H1 (cell line): ENCODE data around the gene MAN2A1. TPM values are rescaled to one million over a fixed set of nuclear protein-coding genes. Genes with fewer than 3 reads are reported as not detected.

Experiments
- CTCF ChIA-PET: fragments of 300-600 bp; sonication (Branson Sonifier 250); formaldehyde crosslinking; loops from one replicate; lab custom pipeline; 2021; ENCODE audit not compliant: partially characterized antibody; lab: Charles Lee
- POLR2A ChIA-PET: fragments of 300-600 bp; sonication (Branson Sonifier 250); formaldehyde crosslinking; loops from one replicate; lab custom pipeline; 2021; ENCODE audit warnings: inconsistent platforms; ENCODE audit not compliant: partially characterized antibody; lab: Charles Lee
- DNase-seq, 2 experiments: peaks; one replicate each; pipeline versions ENCODE4 v3.0.0 to v3.0.0-alpha.2; 2010 to 2022; ENCODE audit warnings: low spot score in 2 of 2, low read depth in 1 of 2, mixed read lengths in 1 of 2
- FAIRE-seq: peaks from 2 replicates; lab custom pipeline; 2011; peaks lifted over from hg19 to GRCh38; lab: Jason Lieb, UNC
- H2AFZ ChIP-seq: 2 replicates; pipeline ENCODE4 v1.8.1; 2012; ENCODE audit warnings: low read length, inconsistent platforms
- H2AK5ac ChIP-seq: 2 replicates; pipeline ENCODE4 v1.6.1; 2013; ENCODE audit warnings: low read depth, low read length
- H2BK120ac ChIP-seq: replicated peaks from 2 replicates; pipeline ENCODE3; 2013; ENCODE audit warnings: low read depth, low read length, inconsistent platforms
- H2BK12ac ChIP-seq: 2 replicates; pipeline ENCODE4 v1.6.1; 2013; ENCODE audit warnings: low read depth, low read length
- H2BK15ac ChIP-seq: 2 replicates; pipeline ENCODE4 v1.6.1; 2013; ENCODE audit warnings: low read length
- H2BK20ac ChIP-seq: 2 replicates; pipeline ENCODE4 v1.6.1; 2013; ENCODE audit warnings: low read length
- H2BK5ac ChIP-seq: 2 replicates; pipeline ENCODE4 v1.6.1; 2013; ENCODE audit warnings: low read depth, low read length
- H3K14ac ChIP-seq: 2 replicates; pipeline ENCODE4 v1.6.1; 2013; ENCODE audit warnings: inconsistent platforms; ENCODE audit not compliant: insufficient read length
- H3K18ac ChIP-seq: 2 replicates; pipeline ENCODE4 v1.6.1; 2013; ENCODE audit warnings: low read length; ENCODE audit errors: extremely low read depth
- H3K23ac ChIP-seq: 2 replicates; pipeline ENCODE4 v1.6.1; 2013; ENCODE audit warnings: inconsistent platforms; ENCODE audit not compliant: insufficient read length
- H3K23me2 ChIP-seq: 2 replicates; pipeline ENCODE4 v1.6.1; 2013; ENCODE audit warnings: low read depth, low read length
- H3K27ac ChIP-seq: 2 replicates; pipeline ENCODE4 v1.6.1; 2011; ENCODE audit warnings: low read depth, low read length, inconsistent platforms
- H3K27me3 ChIP-seq, 4 experiments: replicated peaks in 1 of 4; 1 replicate in 1 of 4; 2 replicates in 3 of 4; pipeline versions ENCODE4 v1.6.1 to v1.8.1; 2011 to 2013; ENCODE audit warnings: low read length in 3 of 4, mild to moderate bottlenecking in 3 of 4, inconsistent platforms in 2 of 4, mixed read lengths in 2 of 4, moderate library complexity in 1 of 4; ENCODE audit not compliant: control insufficient read depth in 3 of 4, insufficient read depth in 3 of 4; ENCODE audit errors: extremely low read depth in 1 of 4
- H3K36me3 ChIP-seq, 4 experiments: 2 replicates each; pipeline versions ENCODE4 v1.6.1 to v1.8.1; 2011 to 2013; ENCODE audit warnings: mild to moderate bottlenecking in 4 of 4, low read length in 3 of 4, moderate library complexity in 2 of 4, control low read depth in 1 of 4, inconsistent platforms in 1 of 4; ENCODE audit not compliant: insufficient read depth in 4 of 4, control insufficient read depth in 2 of 4
- H3K4ac ChIP-seq: replicated peaks from 2 replicates; pipeline ENCODE3; 2013; ENCODE audit warnings: low read length, low read depth, mixed read lengths, inconsistent platforms; ENCODE audit not compliant: insufficient read length
- H3K4me1 ChIP-seq, 4 experiments: replicated peaks in 1 of 4; 1 replicate in 1 of 4; 2 replicates in 3 of 4; pipeline versions ENCODE4 v1.6.1 to v1.8.1; 2011 to 2013; ENCODE audit warnings: low read length in 3 of 4, inconsistent platforms in 2 of 4, mixed read lengths in 1 of 4; ENCODE audit not compliant: insufficient read depth in 4 of 4, control insufficient read depth in 3 of 4
- H3K4me2 ChIP-seq, 2 experiments: 2 replicates each; pipeline versions ENCODE4 v1.6.1 to v1.8.1; 2011 to 2013; ENCODE audit warnings: low read depth in 2 of 2, low read length in 2 of 2, control low read depth in 1 of 2, inconsistent platforms in 1 of 2, mild to moderate bottlenecking in 1 of 2; ENCODE audit not compliant: insufficient read depth in 1 of 2
- H3K4me3 ChIP-seq, 4 experiments: fragments of 200-600, 300-600 bp in 1 of 4; sonication (generic), shearing (Covaris generic), sonication (Bioruptor Twin) in 1 of 4; 2 replicates each; pipeline versions ENCODE4 v1.5.1 to v1.8.1; 2011 to 2016; ENCODE audit warnings: low read length in 4 of 4, low read depth in 3 of 4, control low read depth in 2 of 4, inconsistent platforms in 2 of 4, mild to moderate bottlenecking in 2 of 4, mixed read lengths in 1 of 4, moderate library complexity in 1 of 4; ENCODE audit not compliant: insufficient read depth in 2 of 4; ENCODE audit errors: extremely low read depth in 1 of 4
- H3K56ac ChIP-seq: replicated peaks from 2 replicates; pipeline ENCODE3; 2013; ENCODE audit warnings: low read depth, mild to moderate bottlenecking, mixed read lengths, low read length, inconsistent platforms; ENCODE audit not compliant: insufficient read length
- H3K79me1 ChIP-seq: 2 replicates; pipeline ENCODE4 v1.6.1; 2013; ENCODE audit warnings: low read depth, low read length, control low read depth
- H3K79me2 ChIP-seq, 2 experiments: 2 replicates each; pipeline versions ENCODE4 v1.6.1 to v1.8.1; 2012 to 2013; ENCODE audit warnings: low read length in 2 of 2, mild to moderate bottlenecking in 2 of 2, inconsistent platforms in 1 of 2; ENCODE audit not compliant: insufficient read depth in 2 of 2, control insufficient read depth in 1 of 2
- H3K9ac ChIP-seq, 4 experiments: replicated peaks in 1 of 4; 1 replicate in 1 of 4; 2 replicates in 3 of 4; pipeline versions ENCODE4 v1.6.1 to v1.8.1; 2011 to 2013; ENCODE audit warnings: low read depth in 3 of 4, low read length in 3 of 4, control low read depth in 2 of 4, mild to moderate bottlenecking in 2 of 4, moderate library complexity in 2 of 4, inconsistent platforms in 1 of 4; ENCODE audit errors: extremely low read depth in 1 of 4
- H3K9me3 ChIP-seq, 2 experiments: 2 replicates each; pipeline versions ENCODE4 v1.6.1 to v1.8.1; 2012 to 2013; ENCODE audit warnings: mild to moderate bottlenecking in 2 of 2, moderate library complexity in 2 of 2, control low read depth in 1 of 2, inconsistent platforms in 1 of 2, low read depth in 1 of 2, low read length in 1 of 2, mixed read lengths in 1 of 2; ENCODE audit not compliant: insufficient read depth in 2 of 2
- H4K20me1 ChIP-seq, 2 experiments: replicated peaks in 1 of 2; 2 replicates each; pipeline versions ENCODE3 to v1.8.1; 2011 to 2013; ENCODE audit warnings: inconsistent platforms in 2 of 2, low read length in 2 of 2, mild to moderate bottlenecking in 1 of 2; ENCODE audit not compliant: insufficient read depth in 2 of 2, control insufficient read depth in 1 of 2
- H4K5ac ChIP-seq: 2 replicates; pipeline ENCODE4 v1.6.1; 2013; ENCODE audit warnings: low read length, low read depth, mixed read lengths, inconsistent platforms; ENCODE audit not compliant: insufficient read length
- H4K8ac ChIP-seq: 2 replicates; pipeline ENCODE4 v1.8.0; 2013; ENCODE audit warnings: mild to moderate bottlenecking, moderate library complexity, low read length, inconsistent platforms; ENCODE audit not compliant: insufficient read depth; ENCODE audit errors: extremely low read depth
- H4K91ac ChIP-seq: replicated peaks from 2 replicates; pipeline ENCODE3; 2013; ENCODE audit warnings: low read length, mixed read lengths, inconsistent platforms; ENCODE audit not compliant: insufficient read length
- ATF2 ChIP-seq: IDR thresholded peaks from 2 replicates; pipeline ENCODE4 v1.6.1; 2012; ENCODE audit warnings: low read length, inconsistent platforms
- EZH2 ChIP-seq: fragments of 200-600 bp; sonication (generic); IDR thresholded peaks from 2 replicates; pipeline ENCODE4 v1.7.1; 2012; ENCODE audit warnings: low read depth, mild to moderate bottlenecking, moderate library complexity, low read length, inconsistent platforms; ENCODE audit not compliant: severe bottlenecking
- NANOG ChIP-seq: IDR thresholded peaks from 2 replicates; pipeline ENCODE4 v1.6.1; 2011; ENCODE audit warnings: low read length, low read depth, mild to moderate bottlenecking, inconsistent platforms; ENCODE audit not compliant: insufficient read depth, poor library complexity, severe bottlenecking
- RAD21 ChIP-seq, 2 experiments: IDR thresholded peaks in 1 of 2; conservative IDR thresholded peaks in 1 of 2; 2 replicates each; pipeline ENCODE4 v1.6.1; 2011; ENCODE audit warnings: low read depth in 2 of 2, low read length in 2 of 2, improper control_type of control experiment in 1 of 2, inconsistent platforms in 1 of 2, mild to moderate bottlenecking in 1 of 2, moderate library complexity in 1 of 2
- SP4 ChIP-seq: IDR thresholded peaks from 2 replicates; pipeline ENCODE4 v1.6.1; 2012; ENCODE audit warnings: low read length, inconsistent platforms
- TAF7 ChIP-seq: optimal IDR thresholded peaks from 2 replicates; pipeline ENCODE3; 2011; ENCODE audit warnings: low read depth, mild to moderate bottlenecking, inconsistent platforms, low read length, moderate library complexity, borderline replicate concordance
- TBP ChIP-seq: IDR thresholded peaks from 2 replicates; pipeline ENCODE4 v1.6.1; 2011; ENCODE audit warnings: low read depth, low read length, improper control_type of control experiment
- WGBS, 2 experiments: shearing (Covaris generic) in 1 of 2; methylation state at CpG; one replicate each; pipeline versions ENCODE4 v1.1.6 to v1.1.7; 2013 to 2015; ENCODE audit warnings: low lambda C conversion rate in 2 of 2, mixed read lengths in 2 of 2, inconsistent platforms in 1 of 2, low coverage in 1 of 2, missing lambda C conversion rate in 1 of 2; ENCODE audit not compliant: insufficient replicate concordance in 2 of 2, insufficient coverage in 1 of 2, insufficient read length in 1 of 2; ENCODE audit errors: extremely low coverage in 1 of 2, missing lambda C conversion rate in 1 of 2; 5-methylcytosine and 5-hydroxymethylcytosine counted together
- polyA plus RNA-seq, 7 experiments: library from polyadenylated mRNA; depleted of rRNA in 3 of 7; stranded (reverse) in 5 of 7; unstranded in 2 of 7; fragments of >200 nt in 5 of 7; fragments of 200-250 nt in 2 of 7; gene quantifications; 1 replicate in 5 of 7; 2 replicates in 1 of 7; 4 replicates in 1 of 7; pipeline versions ENCODE4 v1.2.1 to v1.2.3, GENCODE V29; 2011 to 2013; ENCODE audit warnings: missing spikeins in 2 of 7, mixed read lengths in 2 of 7
- total RNA-seq: library from RNA; stranded (reverse); fragmentation: NEBNext Ultra II Directional; extraction: Animal tissue kit (Norgen Biotek cat#: 25700); gene quantifications from 2 replicates; pipeline ENCODE4 v1.2.1, GENCODE V29; 2021

Gene MAN2A1
- total and polyA plus RNA-seq, 2 of the 8 experiments (the other 6 are each of a cell fraction or from before 2014, with no cell fraction given) = 29.1 to 102 TPM

DNA sequence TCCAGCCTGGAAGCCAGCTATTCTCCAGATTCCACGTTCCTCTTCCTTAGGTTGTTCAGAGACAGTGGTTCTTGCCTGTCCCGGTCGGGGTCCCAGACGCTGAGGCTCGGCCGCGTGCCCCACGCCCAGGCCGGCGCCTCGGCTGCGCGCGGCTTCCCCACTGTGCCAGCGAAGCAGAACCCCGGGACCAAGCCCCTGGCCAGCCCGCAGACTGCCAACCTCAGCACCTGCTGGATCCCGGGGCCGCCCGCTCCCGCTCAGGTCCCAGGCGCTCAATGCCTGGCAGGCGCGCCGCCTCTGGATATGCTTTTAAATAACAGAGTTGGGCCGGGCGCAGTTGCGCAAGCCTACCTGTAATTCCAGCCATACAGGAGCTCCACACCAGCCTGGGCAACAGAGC, 195.5 kb downstream of the MAN2A1 start:
- Histone ChIP-seq H3K4me3 (no peak overlapping the region), H4K91ac (no peak overlapping the region), H2AFZ (no peak overlapping the region), H3K14ac (no peak overlapping the region), H2AK5ac (no peak overlapping the region), H3K36me3 (no peaks in the 10 kb centered on the region), H3K4me1 (no peaks in the 10 kb centered on the region), H3K18ac (no peak overlapping the region), H3K23me2 (no peaks in the 10 kb centered on the region), H3K56ac (no peak overlapping the region), H3K27ac (no peak overlapping the region), H2BK5ac (no peak overlapping the region), H3K4ac (no peak overlapping the region), H2BK120ac (no peak overlapping the region), H3K9ac (no peak overlapping the region), H4K5ac (no peak overlapping the region), H3K79me1 (no peaks in the 10 kb centered on the region), H2BK12ac (no peak overlapping the region), H2BK20ac (no peak overlapping the region), H3K23ac (no peak overlapping the region), H3K79me2 (no peaks in the 10 kb centered on the region), H3K4me2 (no peak overlapping the region), H3K27me3 (no peaks in the 10 kb centered on the region), H4K8ac (no peak overlapping the region), H3K9me3 (no peaks in the 10 kb centered on the region), H2BK15ac (no peak overlapping the region), H4K20me1 (no peaks in the 10 kb centered on the region)
- 90% methylated on average over 27 of the region's 28 CpGs; no CpG with 5 or more reads in 1 of the 2 experiments for WGBS, 2 experiments
- POLR2A ChIA-PET = no interaction called here
- no peak for FAIRE-seq
- CTCF ChIA-PET = no interaction called here
- no peak for DNase-seq
- TF ChIP-seq ATF2 = no peak
- no peak for TF ChIP-seq RAD21 (IDR thresholded peaks at IDR 0.05 in 1 of 2, conservative IDR thresholded peaks at IDR 0.05 in 1 of 2; ENCODE audit: low read depth in 2 of 2, low read length in 2 of 2)
- no peak for TF ChIP-seq TBP
- no peak for TF ChIP-seq EZH2
- no peak for TF ChIP-seq SP4
- no peak for TF ChIP-seq NANOG
- TF ChIP-seq TAF7 = no peak
